Measurements from ENCODE around the gene LSM2. TPM values are rescaled to one million over a fixed set of nuclear protein-coding genes. Genes with fewer than 3 reads are reported as not detected.
A peak's percentile ranks its signal among the peaks of the same experiment; 100 is the strongest.

Gene LSM2
- total and polyA plus RNA-seq, 8 donors: 11.0 to 27.3 (median 21.4) TPM

DNA sequence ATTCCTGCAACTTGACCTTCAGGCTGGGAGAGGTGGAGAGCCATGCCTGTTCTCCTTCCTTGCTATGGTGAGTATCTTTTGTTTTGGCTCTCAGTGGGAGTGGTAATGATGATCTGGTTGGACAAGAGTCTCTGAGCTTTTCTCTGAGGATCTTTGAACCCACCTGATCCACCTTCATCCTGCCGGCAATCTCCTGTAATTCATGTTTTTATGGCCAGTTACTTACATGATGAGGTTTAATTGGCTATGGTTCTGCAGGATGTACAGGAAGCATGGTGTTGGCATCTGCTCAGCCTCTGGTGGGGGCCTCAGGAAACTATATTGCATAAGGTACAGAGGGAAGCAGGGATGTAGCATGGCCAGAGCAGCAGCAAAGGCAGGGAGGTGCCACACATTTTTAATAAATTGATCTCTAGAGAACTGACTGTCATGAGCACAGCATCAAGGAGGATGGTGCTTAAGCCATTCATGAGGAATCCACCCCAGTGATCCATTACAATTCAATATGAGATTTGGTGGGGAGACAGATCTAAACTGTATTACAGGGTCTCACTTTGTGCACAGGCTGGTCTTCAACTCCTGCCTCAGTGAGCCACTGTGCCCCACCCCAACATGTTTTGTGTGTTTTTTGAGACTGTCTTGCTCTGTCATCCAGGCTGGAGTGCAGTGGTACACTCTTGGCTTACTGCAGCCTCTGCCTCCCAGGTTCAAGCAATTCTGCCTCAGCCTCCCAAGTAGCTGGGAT, 30.8 kb upstream of the LSM2 start:
- intact Hi-C loops (cut with DNase I): loop anchor here in 1 of 3 donors (10.0 kb wide), 1 partner anchor 63 kb away; the partner anchor contains the start of gene VWA7
- H3K4me3 ChIP-seq: peak overlapping the region in 1 of 4 donors; percentile 54
- H3K36me3 ChIP-seq: peaks cover 0 to 16% (median 9%) of the 10 kb centered on the region in 3 donors
- no peak for FAIRE-seq
- H3K9me3 ChIP-seq: no peaks in the 10 kb centered on the region
- no peak overlapping the region for H3K27ac ChIP-seq
- DNase-seq: no peak
- peaks cover 12 to 27% (median 14%) of the 10 kb centered on the region in 3 donors for H3K4me1 ChIP-seq
- TF ChIP-seq CTCF (IDR thresholded peaks at IDR 0.05): no peak
- no peaks in the 10 kb centered on the region for H3K27me3 ChIP-seq
- no peak for ATAC-seq
- WGBS, 2 donors: 38 to 39% methylated on average over 1 of the region's 1 CpG

DNA sequence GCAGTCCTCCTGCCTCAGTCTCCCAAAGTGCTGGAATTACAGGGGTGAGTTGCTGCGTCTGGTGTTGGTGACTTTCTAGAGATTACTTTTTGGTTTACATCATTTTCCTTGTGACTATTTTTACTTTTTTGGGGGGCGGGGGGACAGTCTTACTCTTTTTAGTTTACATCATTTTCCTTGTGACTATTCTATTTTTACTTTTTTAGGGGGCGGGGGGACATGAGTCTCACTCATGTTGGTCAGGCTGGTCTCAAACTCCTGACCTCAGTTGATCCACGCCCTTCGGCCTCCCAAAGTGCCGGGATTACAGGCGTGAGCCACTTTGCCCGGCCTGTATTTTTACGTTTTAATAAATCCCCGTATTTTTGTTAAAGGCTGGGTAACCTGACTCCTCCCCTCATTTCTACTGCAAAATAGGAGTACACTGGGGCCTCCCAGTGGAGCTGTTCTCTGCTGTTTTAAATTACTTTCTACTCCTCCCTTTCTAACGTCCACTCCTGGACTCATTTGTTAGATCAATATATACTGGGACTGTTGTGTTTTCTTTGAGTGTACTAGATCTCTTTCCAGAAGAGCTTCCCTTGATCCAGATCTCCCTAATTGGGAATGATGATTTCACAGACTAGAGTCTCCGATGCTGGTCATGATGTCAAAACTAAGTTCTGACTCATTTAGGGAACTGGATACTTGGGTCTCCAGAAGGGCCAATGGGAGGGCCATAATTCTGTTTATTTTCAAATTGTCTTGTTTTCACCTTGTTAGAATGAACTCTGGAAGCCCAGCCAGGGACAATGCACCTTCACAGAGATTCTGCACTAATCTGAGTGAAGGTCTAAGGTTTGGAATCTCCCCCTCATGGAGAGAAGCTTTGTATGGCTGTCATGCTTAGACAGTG, 30.0 kb upstream of the LSM2 start:
- H3K27ac ChIP-seq: peak overlapping the region in 2 of 4 donors; percentile 27 to 47
- H3K4me3 ChIP-seq: peak overlapping the region; percentile 54 to 87 (median 81)
- H3K4me1 ChIP-seq: peaks cover 12 to 27% (median 17%) of the 10 kb centered on the region in 3 donors
- WGBS, 2 donors: 20 to 31% methylated on average over 12 of the region's 12 CpGs
- H3K9me3 ChIP-seq: no peaks in the 10 kb centered on the region
- TF ChIP-seq CTCF (IDR thresholded peaks at IDR 0.05): no peak
- ATAC-seq (no peak), FAIRE-seq (no peak), DNase-seq (no peak)
- intact Hi-C loops (cut with DNase I): loop anchor here in 1 of 3 donors (10.0 kb wide), 1 partner anchor 62 kb away; the partner anchor contains the start of gene VWA7
- H3K27me3 ChIP-seq: no peaks in the 10 kb centered on the region
- peaks cover 0 to 16% (median 9%) of the 10 kb centered on the region in 3 donors for H3K36me3 ChIP-seq

DNA sequence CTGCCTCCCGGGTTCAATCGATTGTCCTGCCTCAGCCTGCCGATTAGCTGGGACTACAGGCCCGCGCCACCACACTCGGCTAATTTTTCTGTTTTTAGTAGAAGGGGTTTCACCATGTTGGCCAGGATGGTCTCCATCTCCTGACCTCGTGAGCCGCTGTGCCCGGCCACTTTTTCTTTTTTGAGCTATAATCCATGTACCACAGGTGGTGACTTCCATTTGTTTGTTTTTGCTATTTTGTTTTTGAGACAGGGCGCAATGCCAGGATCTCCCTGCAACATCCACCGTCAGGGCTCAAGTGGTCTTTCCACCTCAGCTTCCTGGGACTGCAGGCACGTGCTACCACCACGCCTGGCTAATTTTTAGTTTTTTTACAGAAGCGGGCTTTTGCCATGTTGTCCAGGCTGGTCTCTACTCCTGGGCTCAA, 29.3 kb upstream of the LSM2 start:
- 9 to 11% methylated on average over 14 of the region's 14 CpGs for WGBS, 2 donors
- no peak for TF ChIP-seq CTCF (IDR thresholded peaks at IDR 0.05)
- Histone ChIP-seq H3K27ac (peak overlapping the region in 2 of 4 donors; percentile 27 to 47), H3K36me3 (peaks cover 0 to 16% (median 9%) of the 10 kb centered on the region in 3 donors), H3K4me1 (peaks cover 12 to 34% (median 24%) of the 10 kb centered on the region in 3 donors), H3K4me3 (peak overlapping the region; percentile 54 to 87 (median 81)), H3K27me3 (no peaks in the 10 kb centered on the region), H3K9me3 (no peaks in the 10 kb centered on the region)
- intact Hi-C loops (cut with DNase I): loop anchor here in 1 of 3 donors (10.0 kb wide), 1 partner anchor 61 kb away; the partner anchor contains the start of gene VWA7
- DNase-seq (no peak), FAIRE-seq (no peak), ATAC-seq (no peak)

DNA sequence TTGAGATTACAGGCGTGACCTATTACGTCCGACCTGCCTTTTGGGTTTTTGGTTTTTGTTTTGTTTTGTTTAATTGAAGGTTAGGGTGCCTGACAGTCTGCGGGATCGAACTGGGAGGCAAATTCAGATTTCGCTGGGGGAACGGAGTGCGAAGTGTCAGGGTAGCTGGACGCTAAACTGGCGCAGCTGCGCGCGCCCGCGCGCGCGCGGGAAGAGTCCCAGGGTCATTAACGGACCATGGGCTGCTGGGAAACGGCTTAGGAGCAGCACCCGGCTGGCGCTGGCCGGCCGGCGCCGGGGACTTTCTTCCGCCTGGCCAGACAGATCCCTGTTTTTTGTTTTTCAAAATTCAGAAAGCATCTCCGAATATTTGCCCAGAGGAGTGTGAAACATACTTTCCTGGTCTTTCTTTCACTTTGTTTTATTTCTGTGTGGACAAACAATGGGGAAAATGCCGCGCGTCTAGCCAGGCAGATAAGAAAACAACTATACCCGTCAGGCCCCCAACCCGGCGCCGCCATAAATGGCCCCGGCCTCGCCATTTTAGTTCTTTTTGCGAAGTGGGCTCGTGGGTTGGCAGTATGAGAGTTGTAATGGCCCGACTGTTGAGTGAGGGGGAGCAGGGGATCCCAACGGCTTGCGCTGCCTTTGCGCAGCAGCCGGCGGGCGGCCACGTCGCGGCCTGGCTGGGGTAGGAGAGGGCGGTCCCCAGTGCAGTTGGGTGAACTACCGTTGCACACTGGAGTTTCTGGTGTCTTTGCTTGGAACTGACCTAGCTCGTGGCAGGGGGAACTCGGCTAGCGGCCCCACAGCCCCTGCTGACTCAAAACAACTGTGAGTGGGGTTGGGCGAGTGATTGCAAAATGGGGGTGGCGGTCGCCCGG, 27.8 kb upstream of the LSM2 start:
- Histone ChIP-seq H3K9me3 (no peaks in the 10 kb centered on the region), H3K4me1 (peaks cover 12 to 35% (median 25%) of the 10 kb centered on the region in 3 donors), H3K27ac (peak overlapping the region; percentile 74 to 92 (median 87)), H3K27me3 (no peaks in the 10 kb centered on the region), H3K4me3 (peak overlapping the region; percentile 54 to 87 (median 81)), H3K36me3 (peaks cover 0 to 13% (median 9%) of the 10 kb centered on the region in 3 donors)
- ATAC-seq: peak; percentile 48 to 91 (median 71)
- no peak for TF ChIP-seq CTCF (IDR thresholded peaks at IDR 0.05)
- DNase-seq: peak; percentile 83 to 92 (median 89)
- no peak for FAIRE-seq
- WGBS, 2 donors: 0% methylated on average over 59 of the region's 59 CpGs
- intact Hi-C loops (cut with DNase I): loop anchor here in 1 of 3 donors (10.0 kb wide), 1 partner anchor 60 kb away; the partner anchor contains the start of gene VWA7
